ENCODE data around the gene KCNC2. TPM values are rescaled to one million over a fixed set of nuclear protein-coding genes. Genes with fewer than 3 reads are reported as not detected.

KCNC2 gene
- total and polyA plus RNA-seq, 3 experiments from 2014 or later, result not detected

GRCh38 chr12:75081305-75081704 is 128.3 kb downstream of the KCNC2 start:
- Mint-ChIP-seq H3K27ac (no peak overlapping the region), H3K36me3 (no peaks in the 10 kb centered on the region), H3K27me3 (peaks cover 0 to 1% of the 10 kb centered on the region in 2 donors), H3K9me3 (peaks cover 0 to 3% (median 0%) of the 10 kb centered on the region in 5 donors), H3K4me1 (no peaks in the 10 kb centered on the region), H3K4me3 (no peak overlapping the region)
- H3K27me3 ChIP-seq (ENCODE audit: insufficient read depth, low read length, poor library complexity, severe bottlenecking), result no peaks in the 10 kb centered on the region
- H3K4me1 ChIP-seq (ENCODE audit: insufficient read depth, low read length), result no peaks in the 10 kb centered on the region
- no peaks in the 10 kb centered on the region for H3K36me3 ChIP-seq (ENCODE audit: insufficient read depth, low read length)
- no peaks in the 10 kb centered on the region for H3K9me3 ChIP-seq (ENCODE audit: low read length)
- H3K4me3 ChIP-seq (ENCODE audit: low read length), result no peak overlapping the region
- no peak overlapping the region for H3K27ac ChIP-seq (ENCODE audit: low read depth, low read length)
- CTCF ChIA-PET, result no interaction called here
- no peak for DNase-seq
- POLR2A ChIA-PET, result no interaction called here

- no peaks in the 10 kb centered on the region for H3K27me3 ChIP-seq (ENCODE audit: insufficient read depth, low read length, poor library complexity, severe bottlenecking)
- Mint-ChIP-seq H3K9me3 (peaks cover 0 to 3% (median 0%) of the 10 kb centered on the region in 5 donors), H3K4me3 (no peak overlapping the region), H3K27ac (no peak overlapping the region), H3K4me1 (no peaks in the 10 kb centered on the region), H3K36me3 (no peaks in the 10 kb centered on the region), H3K27me3 (peaks cover 0 to 1% of the 10 kb centered on the region in 2 donors)
- no peak overlapping the region for H3K4me3 ChIP-seq (ENCODE audit: low read length)
- ChIA-PET POLR2A (no interaction called here), CTCF (no interaction called here)
- H3K36me3 ChIP-seq (ENCODE audit: insufficient read depth, low read length), result no peaks in the 10 kb centered on the region
- H3K4me1 ChIP-seq (ENCODE audit: insufficient read depth, low read length), result no peaks in the 10 kb centered on the region
- no peak overlapping the region for H3K27ac ChIP-seq (ENCODE audit: low read depth, low read length)
- no peak for DNase-seq
- no peaks in the 10 kb centered on the region for H3K9me3 ChIP-seq (ENCODE audit: low read length)
Observed at GRCh38 chr12:75080582-75080981, 129.1 kb downstream of the KCNC2 start.

- POLR2A ChIA-PET, result no interaction called here
- Mint-ChIP-seq H3K4me3 (no peak overlapping the region), H3K9me3 (peaks cover 0 to 6% (median 0%) of the 10 kb centered on the region in 5 donors), H3K27ac (no peak overlapping the region), H3K27me3 (no peaks in the 10 kb centered on the region), H3K4me1 (no peaks in the 10 kb centered on the region), H3K36me3 (no peaks in the 10 kb centered on the region)
- CTCF ChIA-PET, result no interaction called here
- no peaks in the 10 kb centered on the region for H3K4me1 ChIP-seq (ENCODE audit: insufficient read depth, low read length)
- no peak overlapping the region for H3K4me3 ChIP-seq (ENCODE audit: low read length)
- H3K36me3 ChIP-seq (ENCODE audit: insufficient read depth, low read length), result no peaks in the 10 kb centered on the region
- no peak for DNase-seq
- no peak overlapping the region for H3K27ac ChIP-seq (ENCODE audit: low read depth, low read length)
- H3K9me3 ChIP-seq (ENCODE audit: low read length), result no peaks in the 10 kb centered on the region
- no peaks in the 10 kb centered on the region for H3K27me3 ChIP-seq (ENCODE audit: insufficient read depth, low read length, poor library complexity, severe bottlenecking)
Observed at GRCh38 chr12:75065482-75065881, 144.2 kb downstream of the KCNC2 start.

- no peaks in the 10 kb centered on the region for H3K4me1 ChIP-seq (ENCODE audit: insufficient read depth, low read length)
- H3K27me3 Mint-ChIP-seq, result no peaks in the 10 kb centered on the region
- no peaks in the 10 kb centered on the region for H3K9me3 ChIP-seq (ENCODE audit: low read length)
- POLR2A ChIA-PET, result no interaction called here
- H3K36me3 Mint-ChIP-seq, result no peaks in the 10 kb centered on the region
- DNase-seq, result no peak
- H3K4me3 ChIP-seq (ENCODE audit: low read length), result no peak overlapping the region
- H3K27ac Mint-ChIP-seq, result no peak overlapping the region
- H3K4me3 Mint-ChIP-seq, result no peak overlapping the region
- no peaks in the 10 kb centered on the region for H3K4me1 Mint-ChIP-seq
- H3K27ac ChIP-seq (ENCODE audit: low read depth, low read length), result no peak overlapping the region
- H3K36me3 ChIP-seq (ENCODE audit: insufficient read depth, low read length), result no peaks in the 10 kb centered on the region
- H3K27me3 ChIP-seq (ENCODE audit: insufficient read depth, low read length, poor library complexity, severe bottlenecking), result no peaks in the 10 kb centered on the region
- H3K9me3 Mint-ChIP-seq, result no peaks in the 10 kb centered on the region
- CTCF ChIA-PET, result no interaction called here
Observed at GRCh38 chr12:75062691-75063090, 146.9 kb downstream of the KCNC2 start.

DNA sequence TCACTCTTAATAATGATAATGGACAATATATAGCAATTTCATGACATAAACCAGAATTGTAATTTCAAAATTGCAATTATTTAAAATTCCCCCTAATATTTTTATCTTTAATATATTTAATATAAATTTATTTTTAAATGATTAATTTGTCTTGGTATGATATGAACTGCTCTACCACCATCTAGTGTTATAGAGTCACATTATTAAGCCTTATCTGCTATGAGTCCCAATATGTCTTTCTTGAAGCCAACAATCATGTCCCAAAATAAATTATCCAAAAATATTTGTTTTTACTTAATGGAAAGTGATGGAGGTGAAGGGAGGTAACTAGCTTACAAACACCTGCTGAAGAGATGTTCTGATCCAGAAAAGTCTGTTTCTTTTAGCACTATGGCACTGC is 151.4 kb downstream of the KCNC2 start:
- H3K4me3 ChIP-seq (ENCODE audit: low read length), result no peak overlapping the region
- H3K4me3 Mint-ChIP-seq, result no peak overlapping the region
- H3K27me3 ChIP-seq (ENCODE audit: insufficient read depth, low read length, poor library complexity, severe bottlenecking), result no peaks in the 10 kb centered on the region
- no peak for DNase-seq
- ChIA-PET CTCF (no interaction called here), POLR2A (no interaction called here)
- H3K9me3 Mint-ChIP-seq, result no peaks in the 10 kb centered on the region
- H3K27ac Mint-ChIP-seq, result no peak overlapping the region
- H3K9me3 ChIP-seq (ENCODE audit: low read length), result no peaks in the 10 kb centered on the region
- H3K27ac ChIP-seq (ENCODE audit: low read depth, low read length), result no peak overlapping the region
- no peaks in the 10 kb centered on the region for H3K4me1 Mint-ChIP-seq
- H3K36me3 Mint-ChIP-seq, result no peaks in the 10 kb centered on the region
- H3K4me1 ChIP-seq (ENCODE audit: insufficient read depth, low read length), result no peaks in the 10 kb centered on the region
- H3K27me3 Mint-ChIP-seq, result no peaks in the 10 kb centered on the region
- H3K36me3 ChIP-seq (ENCODE audit: insufficient read depth, low read length), result no peaks in the 10 kb centered on the region

DNA sequence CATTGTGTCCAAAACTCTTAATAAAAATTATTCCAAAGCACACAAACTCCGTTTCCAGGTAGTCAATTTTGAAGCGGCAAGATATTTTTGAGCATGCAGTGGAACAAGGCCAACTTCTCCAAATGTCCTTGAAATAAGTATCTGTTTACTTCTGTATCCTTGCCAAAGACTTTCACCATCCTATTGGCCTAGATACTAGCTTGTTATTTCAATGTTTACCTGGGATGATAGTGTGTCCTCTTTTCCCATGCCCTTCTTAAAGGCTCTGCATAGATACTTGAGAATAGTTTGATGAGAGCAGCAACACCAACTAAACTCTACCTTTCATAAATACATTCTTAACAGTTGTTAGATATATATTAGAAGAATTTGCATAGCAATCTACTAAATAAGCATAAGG is 160.9 kb downstream of the KCNC2 start:
- Histone ChIP-seq H3K4me3 (ENCODE audit: low read length) (no peak overlapping the region), H3K9me3 (ENCODE audit: low read length) (no peaks in the 10 kb centered on the region), H3K27ac (ENCODE audit: low read depth, low read length) (no peak overlapping the region), H3K36me3 (ENCODE audit: insufficient read depth, low read length) (no peaks in the 10 kb centered on the region), H3K27me3 (ENCODE audit: insufficient read depth, low read length, poor library complexity, severe bottlenecking) (no peaks in the 10 kb centered on the region), H3K4me1 (ENCODE audit: insufficient read depth, low read length) (no peaks in the 10 kb centered on the region)
- ChIA-PET POLR2A (no interaction called here), CTCF (no interaction called here)
- Mint-ChIP-seq H3K27me3 (peaks cover 0 to 1% of the 10 kb centered on the region in 2 donors), H3K9me3 (peaks cover 0 to 2% (median 0%) of the 10 kb centered on the region in 5 donors), H3K36me3 (no peaks in the 10 kb centered on the region), H3K4me3 (no peak overlapping the region), H3K4me1 (no peaks in the 10 kb centered on the region), H3K27ac (no peak overlapping the region)
- no peak for DNase-seq

GRCh38 chr12:75047885-75048525 is 161.6 kb downstream of the KCNC2 start:
- H3K27me3 Mint-ChIP-seq, result peaks cover 0 to 1% of the 10 kb centered on the region in 2 donors
- H3K27me3 ChIP-seq (ENCODE audit: insufficient read depth, low read length, poor library complexity, severe bottlenecking), result no peaks in the 10 kb centered on the region
- POLR2A ChIA-PET, result no interaction called here
- no peaks in the 10 kb centered on the region for H3K9me3 ChIP-seq (ENCODE audit: low read length)
- H3K27ac ChIP-seq (ENCODE audit: low read depth, low read length), result no peak overlapping the region
- CTCF ChIA-PET, result no interaction called here
- DNase-seq, result no peak
- no peak overlapping the region for H3K4me3 Mint-ChIP-seq
- H3K36me3 Mint-ChIP-seq, result no peaks in the 10 kb centered on the region
- no peak overlapping the region for H3K4me3 ChIP-seq (ENCODE audit: low read length)
- no peaks in the 10 kb centered on the region for H3K4me1 ChIP-seq (ENCODE audit: insufficient read depth, low read length)
- H3K4me1 Mint-ChIP-seq, result no peaks in the 10 kb centered on the region
- peaks cover 0 to 2% (median 0%) of the 10 kb centered on the region in 5 donors for H3K9me3 Mint-ChIP-seq
- no peak overlapping the region for H3K27ac Mint-ChIP-seq
- no peaks in the 10 kb centered on the region for H3K36me3 ChIP-seq (ENCODE audit: insufficient read depth, low read length)

GRCh38 chr12:75042125-75042524 is 167.5 kb downstream of the KCNC2 start:
- no peak overlapping the region for H3K4me3 ChIP-seq (ENCODE audit: low read length)
- peaks cover 0 to 1% of the 10 kb centered on the region in 2 donors for H3K27me3 Mint-ChIP-seq
- no peaks in the 10 kb centered on the region for H3K4me1 ChIP-seq (ENCODE audit: insufficient read depth, low read length)
- no peaks in the 10 kb centered on the region for H3K36me3 Mint-ChIP-seq
- H3K9me3 ChIP-seq (ENCODE audit: low read length), result no peaks in the 10 kb centered on the region
- no peak overlapping the region for H3K4me3 Mint-ChIP-seq
- no peak overlapping the region for H3K27ac ChIP-seq (ENCODE audit: low read depth, low read length)
- no peaks in the 10 kb centered on the region for H3K9me3 Mint-ChIP-seq
- H3K36me3 ChIP-seq (ENCODE audit: insufficient read depth, low read length), result no peaks in the 10 kb centered on the region
- H3K27ac Mint-ChIP-seq, result no peak overlapping the region
- POLR2A ChIA-PET, result no interaction called here
- DNase-seq, result no peak
- no peaks in the 10 kb centered on the region for H3K4me1 Mint-ChIP-seq
- no peaks in the 10 kb centered on the region for H3K27me3 ChIP-seq (ENCODE audit: insufficient read depth, low read length, poor library complexity, severe bottlenecking)
- CTCF ChIA-PET, result no interaction called here

DNA sequence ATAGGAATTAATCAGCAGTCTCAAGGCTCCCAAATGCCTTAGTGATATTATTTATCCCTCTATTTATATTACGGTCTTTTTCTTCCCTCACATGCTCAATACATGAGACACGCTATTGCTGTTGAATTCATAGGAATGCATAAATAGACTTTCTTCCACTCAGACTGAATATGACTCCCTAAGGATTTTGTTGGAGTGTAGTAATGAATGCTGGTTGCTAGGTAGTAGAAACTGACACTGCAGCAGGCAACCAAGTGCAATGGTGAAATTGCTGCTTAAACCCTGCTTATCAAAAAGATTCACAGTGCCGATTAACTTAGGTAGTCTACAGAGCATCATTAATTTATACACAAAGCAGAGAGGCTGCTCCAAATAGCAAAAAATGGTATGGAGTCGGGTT is 168.2 kb downstream of the KCNC2 start:
- H3K9me3 ChIP-seq (ENCODE audit: low read length), result no peaks in the 10 kb centered on the region

More for the DNA sequence above, 168.2 kb downstream of the KCNC2 start:
- Mint-ChIP-seq H3K36me3 (no peaks in the 10 kb centered on the region), H3K4me1 (no peaks in the 10 kb centered on the region), H3K27ac (no peak overlapping the region), H3K4me3 (no peak overlapping the region), H3K9me3 (no peaks in the 10 kb centered on the region), H3K27me3 (peaks cover 0 to 1% of the 10 kb centered on the region in 2 donors)
- Histone ChIP-seq H3K27me3 (ENCODE audit: insufficient read depth, low read length, poor library complexity, severe bottlenecking) (no peaks in the 10 kb centered on the region), H3K36me3 (ENCODE audit: insufficient read depth, low read length) (no peaks in the 10 kb centered on the region), H3K27ac (ENCODE audit: low read depth, low read length) (no peak overlapping the region), H3K4me3 (ENCODE audit: low read length) (no peak overlapping the region), H3K4me1 (ENCODE audit: insufficient read depth, low read length) (no peaks in the 10 kb centered on the region)
- CTCF ChIA-PET, result no interaction called here
- no peak for DNase-seq
- POLR2A ChIA-PET, result no interaction called here

All from CD8-positive, alpha-beta memory T cell (primary cell).